GM12878 (cell line): ENCODE results near the gene LDLRAD4. TPM values are rescaled to one million over a fixed set of nuclear protein-coding genes. Genes with fewer than 3 reads are reported as not detected.
A peak's percentile ranks its signal among the peaks of the same experiment; 100 is the strongest.

Source experiments
- ATAC-seq: fragments of 200-7000 bp; cut with Tn5 transposase; 3 replicates; pipeline ENCODE4 v1.9.1; 2020; ENCODE audit warnings: mild to moderate bottlenecking, moderate library complexity
- BruUV-seq: library from RNA; stranded (reverse); fragments of 400-500 nt; replicated peaks from 2 replicates; lab custom pipeline; 2021; lab: Mats Ljungman, UMichigan
- CTCF ChIA-PET: fragments of 300-600 bp; sonication (Branson Sonifier 250); formaldehyde crosslinking; extraction: SDS; loops from one replicate; lab custom pipeline; 2021; ENCODE audit warnings: inconsistent platforms; lab: Yijun Ruan, JAX
- POLR2A ChIA-PET: fragments of 350-600 bp; formaldehyde crosslinking; extraction: SDS; loops from one replicate; lab custom pipeline; 2021; ENCODE audit warnings: inconsistent platforms; lab: Charles Lee
- RAD21 ChIA-PET: fragments of 300-600 bp; sonication (Branson Sonifier 250); formaldehyde crosslinking; loops from one replicate; lab custom pipeline; 2023; ENCODE audit warnings: antibody characterized with exemption; ENCODE audit not compliant: unreplicated experiment; lab: Charles Lee
- SMC1A ChIA-PET: fragments of 300-600 bp; sonication (Branson Sonifier 250); formaldehyde crosslinking; loops from one replicate; lab custom pipeline; 2023; ENCODE audit not compliant: unreplicated experiment, uncharacterized antibody; lab: Charles Lee
- DNase-seq: peaks from one replicate; pipeline ENCODE4 v3.0.0-alpha.2; 2011; ENCODE audit warnings: low read depth, low spot score
- FAIRE-seq: peaks from 3 replicates; lab custom pipeline; 2011; peaks lifted over from hg19 to GRCh38; lab: Jason Lieb, UNC
- H2AFZ ChIP-seq: 2 replicates; pipeline ENCODE4 v1.6.0; 2011; ENCODE audit warnings: low read depth, low read length, control low read depth; ENCODE audit not compliant: control insufficient read depth
- H3K27ac ChIP-seq: 2 replicates; pipeline ENCODE4 v1.5.1; 2011; ENCODE audit warnings: control low read depth; ENCODE audit not compliant: control insufficient read depth, insufficient read depth
- H3K27me3 ChIP-seq, 2 experiments: replicated peaks in 1 of 2; 2 replicates each; pipeline versions ENCODE4 v1.6.0 to v1.6.1; 2011; ENCODE audit warnings: low read length in 1 of 2; ENCODE audit not compliant: control insufficient read depth in 2 of 2, insufficient read depth in 2 of 2
- H3K36me3 ChIP-seq, 2 experiments: 2 replicates each; pipeline ENCODE4 v1.5.1; 2011; ENCODE audit warnings: low read length in 1 of 2; ENCODE audit not compliant: control insufficient read depth in 2 of 2, insufficient read depth in 2 of 2
- H3K4me1 ChIP-seq: 2 replicates; pipeline ENCODE4 v1.6.1; 2011; ENCODE audit warnings: mild to moderate bottlenecking, low read length, moderate library complexity, mixed read lengths; ENCODE audit not compliant: control insufficient read depth, insufficient read depth
- H3K4me2 ChIP-seq: 2 replicates; pipeline ENCODE4 v1.6.0; 2011; ENCODE audit warnings: control low read depth; ENCODE audit not compliant: control insufficient read depth, insufficient read depth
- H3K4me3 ChIP-seq: fragments of 200-600 bp; sonication (generic); 2 replicates; pipeline ENCODE4 v1.5.1; 2016
- H3K79me2 ChIP-seq: 2 replicates; pipeline ENCODE4 v1.6.0; 2011; ENCODE audit warnings: low read length; ENCODE audit not compliant: control insufficient read depth, insufficient read depth
- H3K9ac ChIP-seq: 2 replicates; pipeline ENCODE4 v1.8.0; 2011; ENCODE audit warnings: low read length, control low read depth, mixed read lengths; ENCODE audit not compliant: control insufficient read depth, insufficient read depth
- H3K9me3 ChIP-seq: replicated peaks from 3 replicates; pipeline ENCODE4 v1.5.1; 2011; ENCODE audit warnings: mild to moderate bottlenecking, low read length; ENCODE audit not compliant: control insufficient read depth, insufficient read depth
- H4K20me1 ChIP-seq: 2 replicates; pipeline ENCODE4 v1.6.0; 2011; ENCODE audit not compliant: control insufficient read depth, insufficient read depth
- BHLHE40 ChIP-seq, 2 experiments: fragments of 450-650 bp in 1 of 2; IDR thresholded peaks; 2 replicates each; pipeline ENCODE4 v1.6.1; 2011 to 2017; ENCODE audit warnings: low read depth in 2 of 2, borderline replicate concordance in 1 of 2, improper control_type of control experiment in 1 of 2, low read length in 1 of 2, mild to moderate bottlenecking in 1 of 2
- BRCA1 ChIP-seq: IDR thresholded peaks from 2 replicates; pipeline ENCODE4 v1.6.1; 2011; ENCODE audit warnings: low read depth, low read length, improper control_type of control experiment
- DPF2 ChIP-seq: fragments of 450-650 bp; IDR thresholded peaks from 2 replicates; pipeline ENCODE4 v1.6.1; 2017; ENCODE audit warnings: mild to moderate bottlenecking
- EED ChIP-seq: sonication (generic); IDR thresholded peaks from 2 replicates; pipeline ENCODE4 v1.6.1; 2016; ENCODE audit warnings: antibody characterized with exemption, low read depth
- EZH2 ChIP-seq: IDR thresholded peaks from 2 replicates; pipeline ENCODE4 v1.6.1; 2012; ENCODE audit warnings: low read depth, mild to moderate bottlenecking, control low read depth, inconsistent platforms, low read length, borderline replicate concordance; ENCODE audit not compliant: control insufficient read depth
- IKZF1 ChIP-seq: fragments of 450-650 bp; conservative IDR thresholded peaks from 2 replicates; pipeline ENCODE4 v1.6.1; 2017; ENCODE audit warnings: antibody characterized with exemption, mild to moderate bottlenecking
- MLLT1 ChIP-seq: fragments of 450-650 bp; IDR thresholded peaks from 2 replicates; pipeline ENCODE4 v1.6.1; 2016; ENCODE audit warnings: mild to moderate bottlenecking
- NFYA ChIP-seq: IDR thresholded peaks from 2 replicates; pipeline ENCODE4 v1.6.1; 2011; ENCODE audit warnings: low read depth, mild to moderate bottlenecking, low read length, improper control_type of control experiment, borderline replicate concordance
- NFYB ChIP-seq: IDR thresholded peaks from 2 replicates; pipeline ENCODE4 v1.6.1; 2011; ENCODE audit warnings: low read depth, mild to moderate bottlenecking, low read length, improper control_type of control experiment, moderate library complexity; ENCODE audit not compliant: insufficient read depth
- PAX5 ChIP-seq: IDR thresholded peaks from 2 replicates; pipeline ENCODE4 v1.6.1; 2011; ENCODE audit warnings: low read depth, low read length, borderline replicate concordance
- PKNOX1 ChIP-seq: fragments of 450-650 bp; IDR thresholded peaks from 2 replicates; pipeline ENCODE4 v1.6.1; 2016; ENCODE audit warnings: mild to moderate bottlenecking
- POLR2A ChIP-seq: IDR thresholded peaks from 2 replicates; pipeline ENCODE4 v1.6.1; 2011; ENCODE audit warnings: low read depth, mild to moderate bottlenecking, low read length
- POLR2AphosphoS5 ChIP-seq: IDR thresholded peaks from 2 replicates; pipeline ENCODE4 v1.6.1; 2011; ENCODE audit warnings: mild to moderate bottlenecking, low read length, inconsistent platforms
- POU2F2 ChIP-seq: IDR thresholded peaks from 3 replicates; pipeline ENCODE4 v1.6.1; 2011; ENCODE audit warnings: low read depth, mild to moderate bottlenecking, low read length, borderline replicate concordance
- RCOR1 ChIP-seq: conservative IDR thresholded peaks from 2 replicates; pipeline ENCODE4 v1.6.1; 2012; ENCODE audit warnings: low read depth, low read length, improper control_type of control experiment
- SMAD1 ChIP-seq: fragments of 450-650 bp; IDR thresholded peaks from 2 replicates; pipeline ENCODE4 v1.6.1; 2018; ENCODE audit warnings: mild to moderate bottlenecking, low read depth; ENCODE audit not compliant: partially characterized antibody
- SPI1 ChIP-seq: IDR thresholded peaks from 2 replicates; pipeline ENCODE4 v1.6.1; 2011; ENCODE audit warnings: low read depth, mild to moderate bottlenecking, low read length, moderate library complexity, borderline replicate concordance; ENCODE audit not compliant: insufficient read depth
- TCF12 ChIP-seq: IDR thresholded peaks from 2 replicates; pipeline ENCODE4 v1.6.1; 2011; ENCODE audit warnings: low read depth, mild to moderate bottlenecking, low read length
- WRNIP1 ChIP-seq: IDR thresholded peaks from 2 replicates; pipeline ENCODE4 v1.6.1; 2011; ENCODE audit warnings: low read depth, low read length, improper control_type of control experiment, borderline replicate concordance
- ZBED1 ChIP-seq: IDR thresholded peaks from 2 replicates; pipeline ENCODE4 v1.6.1; 2016; ENCODE audit warnings: borderline replicate concordance
- WGBS: methylation state at CpG from one replicate; pipeline ENCODE4 v1.1.6; 2016; ENCODE audit warnings: low lambda C conversion rate; ENCODE audit not compliant: insufficient replicate concordance, insufficient coverage; ENCODE audit errors: missing lambda C conversion rate; 5-methylcytosine and 5-hydroxymethylcytosine counted together
- in situ Hi-C: fragments of 300-500 bp; cut with MboI; formaldehyde crosslinking; loops from 9 replicates; pipeline ENCODE4 v1.14.3; 2018; ENCODE audit warnings: mixed read lengths
- intact Hi-C: fragments of 100-400 bp; cut with micrococcal nuclease; formaldehyde crosslinking; loops from one replicate; pipeline ENCODE4 v1.14.2; 2022; ENCODE audit not compliant: unreplicated experiment
- polyA plus RNA-seq, 11 experiments: library from polyadenylated mRNA; depleted of rRNA in 4 of 11; unstranded in 6 of 11; stranded (reverse) in 5 of 11; fragments of >200 nt; fragmentation: Nextera tagmentation in 4 of 11; fragmentation: Illumina TruSeq in 1 of 11; extraction: Ambion mirVana in 4 of 11; extraction: Trizol in 1 of 11; gene quantifications; 1 replicate in 1 of 11; 2 replicates in 10 of 11; pipeline versions ENCODE4 v1.2.1 to v1.2.3, GENCODE V29; 2011 to 2016; ENCODE audit warnings: inconsistent platforms in 2 of 11, missing spikeins in 2 of 11, low read depth in 1 of 11
- total RNA-seq, 4 experiments: library from RNA; depleted of rRNA in 3 of 4; stranded (reverse); fragments of >200 nt in 3 of 4; fragmentation: Illumina TruSeq in 1 of 4; extraction: Trizol in 1 of 4; gene quantifications; 2 replicates each; pipeline versions ENCODE4 v1.2.1 to v1.2.3, GENCODE V29; 2013 to 2021

LDLRAD4 gene
- total and polyA plus RNA-seq, 10 of the 15 experiments (the other 5 are each of a cell fraction or from before 2014, with no cell fraction given) = 2.7 to 16.8 (median 11.2) TPM

- peaks cover 40% of the 10 kb centered on the region for H3K79me2 ChIP-seq
- H3K9me3 ChIP-seq = no peaks in the 10 kb centered on the region
- no peak for DNase-seq
- no peaks in the 10 kb centered on the region for H4K20me1 ChIP-seq
- BruUV-seq = TSS peak; percentile 27
- peak overlapping the region; percentile 84 for H3K27ac ChIP-seq
- in situ Hi-C loops = loop anchor here (5.0 kb wide), 1 partner anchor 47 kb away; no protein-coding TSS in a partner anchor
- peak overlapping the region; percentile 74 for H3K9ac ChIP-seq
- RAD21 ChIA-PET = interaction anchor here (0.6 to 8.4 kb wide), 15 partner anchors 10 to 334 kb away, joined by 3 to 337 read pairs (median 6); partner anchors contain the start of genes FAM210A and RNMT
- H3K4me2 ChIP-seq = peak overlapping the region; percentile 96
- ATAC-seq = peak; percentile 11
- FAIRE-seq = no peak
- SMC1A ChIA-PET = interaction anchor here (0.6 to 13.4 kb wide), 16 partner anchors 11 to 615 kb away, joined by 3 to 372 read pairs (median 4); no protein-coding TSS in a partner anchor
- H3K27me3 ChIP-seq = no peaks in the 10 kb centered on the region
- intact Hi-C loops = loop anchor here (2.0 kb wide), 1 partner anchor 29 kb away; no protein-coding TSS in a partner anchor
- 5% methylated on average over 21 of the region's 21 CpGs for WGBS
- H3K4me1 ChIP-seq = peaks cover 68% of the 10 kb centered on the region
- CTCF ChIA-PET = interaction anchor here (0.6 to 13.5 kb wide), 10 partner anchors 15 to 398 kb away, joined by 3 to 235 read pairs (median 14); no protein-coding TSS in a partner anchor
- H3K4me3 ChIP-seq = peak overlapping the region; percentile 73
- POLR2A ChIA-PET = interaction anchor here (0.8 to 10.9 kb wide), 11 partner anchors 10 to 623 kb away, joined by 3 to 175 read pairs (median 5); partner anchors contain the start of gene CEP192
- no peaks in the 10 kb centered on the region; a peak in 1 of 4 replicates for H3K36me3 ChIP-seq
- no peak overlapping the region; the same call in 1 of the 2 replicates for H2AFZ ChIP-seq
- TF ChIP-seq POU2F2 = peak; percentile 79; the same call in 2 of the 3 replicates
- TF ChIP-seq TCF12 = peak; percentile 92
- TF ChIP-seq POLR2AphosphoS5 = peak; percentile 86
- TF ChIP-seq ZBED1 = peak; percentile 30; the same call in 1 of the 2 replicates
- peak; percentile 28; the same call in 1 of the 2 replicates for TF ChIP-seq WRNIP1
- TF ChIP-seq PAX5 = peak; percentile 60; the same call in 1 of the 2 replicates
- no peak for TF ChIP-seq NFYA
- TF ChIP-seq DPF2 = peak; percentile 77; the same call in 1 of the 2 replicates
- TF ChIP-seq MLLT1 = peak; percentile 16; the same call in 1 of the 2 replicates
- TF ChIP-seq IKZF1 = peak; percentile 64; the same call in 1 of the 2 replicates
- peak; percentile 70 for TF ChIP-seq POLR2A
- peak; percentile 19 for TF ChIP-seq SMAD1
- no peak for TF ChIP-seq NFYB
- TF ChIP-seq BHLHE40 (IDR thresholded peaks at IDR 0.05; ENCODE audit: borderline replicate concordance in 1 of 2, low read depth in 2 of 2, low read length in 1 of 2) = peak; percentile 84 to 93
- no peak for TF ChIP-seq RCOR1
- TF ChIP-seq EED = no peak
- TF ChIP-seq EZH2 = no peak
- peak; percentile 14; the same call in 1 of the 2 replicates for TF ChIP-seq PKNOX1
- TF ChIP-seq BRCA1 = no peak
- TF ChIP-seq SPI1 = peak; percentile 92
These were observed 395.3 kb downstream of the LDLRAD4 start for GRCh38 chr18:13613591-13614501.
